Type B pancreatic cell (in vitro differentiated cells): ENCODE measurements around the gene DAPP1. TPM values are rescaled to one million over a fixed set of nuclear protein-coding genes. Genes with fewer than 3 reads are reported as not detected.
A peak's percentile ranks its signal among the peaks of the same experiment; 100 is the strongest.

ENCODE experiments used
- DNase-seq: peaks from one replicate; pipeline ENCODE4 v3.0.0; 2021; ENCODE audit warnings: mixed read lengths; ENCODE audit not compliant: unreplicated experiment; ENCODE audit errors: extremely low spot score
- H3K27ac Mint-ChIP-seq: 2 replicates; pipeline ENCODE4 v1.8.0; 2021; ENCODE audit warnings: mild to moderate bottlenecking, mixed read lengths
- H3K27me3 Mint-ChIP-seq: 2 replicates; pipeline ENCODE4 v1.8.0; 2021; ENCODE audit warnings: mixed read lengths
- H3K36me3 Mint-ChIP-seq: 2 replicates; pipeline ENCODE4 v1.8.0; 2021; ENCODE audit warnings: mixed read lengths
- H3K4me1 Mint-ChIP-seq: one replicate; pipeline ENCODE4 v1.8.0; 2021; ENCODE audit warnings: mixed read lengths; ENCODE audit not compliant: unreplicated experiment
- H3K4me3 Mint-ChIP-seq: 2 replicates; pipeline ENCODE4 v1.8.0; 2021; ENCODE audit warnings: mild to moderate bottlenecking, mixed read lengths
- H3K9me3 Mint-ChIP-seq: 2 replicates; pipeline ENCODE4 v1.8.0; 2021; ENCODE audit warnings: mixed read lengths
- CTCF ChIP-seq: fragments of 200-600 bp; sonication (generic); conservative IDR thresholded peaks from 2 replicates; pipeline ENCODE4 v1.5.0; 2021; ENCODE audit warnings: antibody characterized with exemption, mild to moderate bottlenecking
- total RNA-seq: library from RNA; stranded (reverse); gene quantifications from 2 replicates; pipeline ENCODE4 v1.2.1, GENCODE V29; 2021; ENCODE audit warnings: low replicate concordance

Gene DAPP1
- total RNA-seq, 1 donor from 2014 or later = 10.6 TPM

- Mint-ChIP-seq H3K4me3 (no peak overlapping the region), H3K4me1 (no peaks in the 10 kb centered on the region), H3K9me3 (no peaks in the 10 kb centered on the region), H3K36me3 (no peaks in the 10 kb centered on the region), H3K27ac (no peak overlapping the region), H3K27me3 (no peaks in the 10 kb centered on the region)
- DNase-seq = no peak
- no peak for TF ChIP-seq CTCF
Observed at GRCh38 chr4:99853999-99854398, 37.4 kb downstream of the DAPP1 start.

- TF ChIP-seq CTCF = no peak
- Mint-ChIP-seq H3K4me3 (no peak overlapping the region), H3K36me3 (no peaks in the 10 kb centered on the region), H3K27ac (no peak overlapping the region), H3K27me3 (no peaks in the 10 kb centered on the region), H3K4me1 (no peaks in the 10 kb centered on the region), H3K9me3 (no peaks in the 10 kb centered on the region)
- no peak for DNase-seq
Observed at GRCh38 chr4:99855678-99856077, 39.1 kb downstream of the DAPP1 start.

- H3K27ac Mint-ChIP-seq = no peak overlapping the region
- TF ChIP-seq CTCF = no peak
- no peaks in the 10 kb centered on the region for H3K9me3 Mint-ChIP-seq
- DNase-seq = no peak
- H3K4me3 Mint-ChIP-seq = no peak overlapping the region
- no peaks in the 10 kb centered on the region for H3K4me1 Mint-ChIP-seq
- no peaks in the 10 kb centered on the region for H3K36me3 Mint-ChIP-seq
- no peaks in the 10 kb centered on the region for H3K27me3 Mint-ChIP-seq
Observed at GRCh38 chr4:99856166-99856565, 39.5 kb downstream of the DAPP1 start.

- Mint-ChIP-seq H3K27me3 (no peaks in the 10 kb centered on the region), H3K4me3 (no peak overlapping the region), H3K4me1 (no peaks in the 10 kb centered on the region), H3K27ac (no peak overlapping the region), H3K36me3 (no peaks in the 10 kb centered on the region), H3K9me3 (no peaks in the 10 kb centered on the region)
- no peak for TF ChIP-seq CTCF
- no peak for DNase-seq
Observed at GRCh38 chr4:99857307-99857706, 40.7 kb downstream of the DAPP1 start.

- H3K4me1 Mint-ChIP-seq = no peaks in the 10 kb centered on the region
- H3K27ac Mint-ChIP-seq = peak overlapping the region; percentile 63
Observed at GRCh38 chr4:99859618-99860017, 43.0 kb downstream of the DAPP1 start.

More at GRCh38 chr4:99859618-99860017, 43.0 kb downstream of the DAPP1 start:
- TF ChIP-seq CTCF = no peak
- Mint-ChIP-seq H3K36me3 (no peaks in the 10 kb centered on the region), H3K4me3 (no peak overlapping the region), H3K27me3 (no peaks in the 10 kb centered on the region), H3K9me3 (no peaks in the 10 kb centered on the region)
- no peak for DNase-seq
